ENCODE measurements around the gene ATP5F1C. TPM values are rescaled to one million over a fixed set of nuclear protein-coding genes. Genes with fewer than 3 reads are reported as not detected.
"Not testable (repeated sequence)": the region's sequence is repeated elsewhere in the genome, so short reads cannot be mapped to it uniquely, and the experiment has no call there.

The ATP5F1C gene
- total and polyA plus RNA-seq, 10 donors: 158 to 275 (median 187) TPM

DNA sequence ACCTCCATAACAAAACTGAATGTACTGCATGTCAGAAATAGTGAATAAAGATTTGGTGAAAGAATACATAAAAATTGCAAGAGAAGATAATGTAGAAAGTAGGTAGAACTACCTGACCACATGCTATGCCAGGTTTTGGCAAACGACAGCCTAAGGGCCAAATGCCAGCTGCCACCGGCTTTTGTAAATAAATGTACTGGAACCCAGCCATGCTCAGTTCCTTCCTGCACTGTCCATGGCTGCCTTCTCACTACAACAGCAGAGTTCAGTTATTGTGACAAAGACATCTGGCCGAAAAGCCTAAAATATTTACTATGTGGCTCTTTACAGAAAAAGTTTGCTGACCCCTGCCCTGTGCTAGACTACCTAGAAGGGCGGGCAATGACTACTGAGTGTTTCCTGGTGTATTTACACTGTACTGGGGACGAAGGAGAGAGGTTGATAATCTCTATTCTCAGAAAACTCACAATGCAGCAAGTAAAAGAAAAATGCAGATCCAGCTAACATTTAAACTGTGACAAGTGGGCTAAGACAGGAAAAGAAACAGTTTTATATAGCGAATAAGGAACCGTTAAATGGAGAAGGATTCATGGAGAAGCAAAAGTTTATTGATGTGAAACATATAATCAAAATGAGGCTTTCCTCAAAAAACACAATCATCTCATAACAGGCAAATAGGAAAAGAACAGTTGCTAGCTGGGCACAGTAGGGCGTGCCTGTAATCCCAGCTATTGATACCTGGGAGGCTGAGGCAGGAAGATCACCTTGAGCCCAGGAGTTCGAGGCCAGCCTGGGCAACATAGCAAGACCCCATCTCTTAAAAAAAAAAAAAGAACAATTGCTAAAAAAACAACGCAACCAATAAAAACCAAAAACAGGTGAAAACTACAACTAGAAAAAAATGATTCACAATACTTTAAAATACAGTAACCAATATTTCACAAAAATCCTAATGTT lies 13.9 kb upstream of the ATP5F1C start:
- Histone ChIP-seq H3K27me3 (replicated peaks in 1 of 7) (no peaks in the 10 kb centered on the region), H3K36me3 (peaks cover 0 to 100% (median 61%) of the 10 kb centered on the region in 6 donors), H3K27ac (peak overlapping the region in 5 of 8 donors; percentile 17 to 61 (median 40)), H3K4me3 (no peak overlapping the region), H3K4me1 (peaks cover 0 to 9% (median 3%) of the 10 kb centered on the region in 6 donors), H3K9me3 (no peaks in the 10 kb centered on the region)
- DNase-seq: no peak
- intact Hi-C loops (cut with DNase I; ENCODE audit: low total_unique reads): no loop called here
- 47 to 60% (median 59%) methylated on average over 10 of the region's 10 CpGs for WGBS, 5 donors
- TF ChIP-seq POLR2AphosphoS5 (IDR thresholded peaks at IDR 0.05) (peak in 1 of 3 donors; percentile 9), POLR2A (IDR thresholded peaks at IDR 0.05) (no peak)

DNA sequence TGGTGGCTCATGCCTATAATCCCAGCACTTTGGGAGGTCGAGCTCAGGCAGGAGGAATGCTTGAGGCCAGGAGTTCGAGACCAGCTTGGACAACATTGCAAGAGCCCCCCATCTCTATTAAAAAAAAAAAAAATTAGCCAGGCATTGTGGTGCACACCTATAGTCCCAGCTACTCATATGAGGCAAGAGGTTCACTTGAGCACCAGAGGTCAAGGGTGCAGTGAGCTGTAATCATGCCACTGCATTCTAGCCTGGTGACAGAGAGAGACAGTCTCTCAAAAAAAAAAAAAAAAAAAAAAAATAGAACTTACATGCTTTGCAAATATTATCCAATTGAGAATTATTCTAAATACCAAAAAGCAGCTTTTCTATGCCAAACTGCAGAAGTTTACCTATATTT lies 11.2 kb upstream of the ATP5F1C start:
- 93 to 100% (median 96%) methylated on average over 2 of the region's 2 CpGs for WGBS, 5 donors
- Histone ChIP-seq H3K36me3 (peaks cover 0 to 100% (median 63%) of the 10 kb centered on the region in 6 donors), H3K27ac (no peak overlapping the region), H3K4me1 (peaks cover 0 to 9% (median 3%) of the 10 kb centered on the region in 6 donors), H3K9me3 (no peaks in the 10 kb centered on the region), H3K27me3 (replicated peaks in 1 of 7) (no peaks in the 10 kb centered on the region), H3K4me3 (no peak overlapping the region)
- intact Hi-C loops (cut with DNase I; ENCODE audit: low total_unique reads): no loop called here
- DNase-seq: no peak
- TF ChIP-seq CTCF (IDR thresholded peaks at IDR 0.05 in 8 of 11, conservative IDR thresholded peaks at IDR 0.05 in 3 of 11): no peak
- no peak for TF ChIP-seq POLR2AphosphoS5 (IDR thresholded peaks at IDR 0.05)
- TF ChIP-seq POLR2A (IDR thresholded peaks at IDR 0.05): no peak

GRCh38 chr10:7782194-7782593 lies 5.8 kb upstream of the ATP5F1C start:
- 87 to 95% (median 89%) methylated on average over 6 of the region's 6 CpGs for WGBS, 5 donors
- DNase-seq; intact Hi-C loops (cut with DNase I; ENCODE audit: low total_unique reads); H3K9me3 ChIP-seq; H3K27ac ChIP-seq; H3K4me3 ChIP-seq; H3K27me3 ChIP-seq (replicated peaks in 1 of 7): not testable (repeated sequence)
- H3K4me1 ChIP-seq: peaks cover 11 to 50% (median 33%) of the 10 kb centered on the region in 6 donors
- peaks cover 0 to 64% (median 43%) of the 10 kb centered on the region in 6 donors for H3K36me3 ChIP-seq

- Histone ChIP-seq H3K9me3 (no peaks in the 10 kb centered on the region), H3K4me3 (peak overlapping the region in 6 of 8 donors; percentile 70 to 99 (median 90)), H3K27me3 (replicated peaks in 1 of 7) (no peaks in the 10 kb centered on the region), H3K36me3 (peaks cover 0 to 29% (median 5%) of the 10 kb centered on the region in 6 donors), H3K27ac (peak overlapping the region in 1 of 8 donors; percentile 87), H3K4me1 (peaks cover 24 to 83% (median 65%) of the 10 kb centered on the region in 6 donors)
- TF ChIP-seq CTCF (IDR thresholded peaks at IDR 0.05 in 8 of 11, conservative IDR thresholded peaks at IDR 0.05 in 3 of 11) (no peak), POLR2AphosphoS5 (IDR thresholded peaks at IDR 0.05) (no peak), POLR2A (IDR thresholded peaks at IDR 0.05) (no peak)
- WGBS, 5 donors: 66 to 73% (median 68%) methylated on average over 3 of the region's 3 CpGs
- intact Hi-C loops (cut with DNase I; ENCODE audit: low total_unique reads): no loop called here
- DNase-seq: no peak
These were observed 1.5 kb upstream of the ATP5F1C start for GRCh38 chr10:7786430-7786829.

Data from spleen (tissue), 11 donors.